ENCODE data around the gene JSRP1.
"Not testable (repeated sequence)": the region's sequence is repeated elsewhere in the genome, so short reads cannot be mapped to it uniquely, and the experiment has no call there.

JSRP1 gene

GRCh38 chr19:2289714-2290435 is 33.7 kb upstream of the JSRP1 start:
- Histone ChIP-seq H3K27ac (ENCODE audit: low read depth, low read length) (no peak overlapping the region), H3K27me3 (ENCODE audit: insufficient read depth, low read length) (peaks cover 83% of the 10 kb centered on the region), H3K4me1 (ENCODE audit: insufficient read depth, low read length) (no peaks in the 10 kb centered on the region), H3K9ac (ENCODE audit: low read depth, low read length) (peak overlapping the region; percentile 3; the same call in 1 of the 2 replicates), H3K4me3 (ENCODE audit: low read length) (peak overlapping the region; percentile 49), H3K36me3 (ENCODE audit: insufficient read depth, low read length) (no peaks in the 10 kb centered on the region), H3K9me3 (ENCODE audit: insufficient read depth, low read depth, low read length) (no peaks in the 10 kb centered on the region)
- 5% methylated on average over 74 of the region's 74 CpGs for WGBS

- Histone ChIP-seq H3K9me3 (ENCODE audit: insufficient read depth, low read depth, low read length) (no peaks in the 10 kb centered on the region), H3K4me3 (ENCODE audit: low read length) (no peak overlapping the region), H3K4me1 (ENCODE audit: insufficient read depth, low read length) (no peaks in the 10 kb centered on the region), H3K36me3 (ENCODE audit: insufficient read depth, low read length) (no peaks in the 10 kb centered on the region), H3K9ac (ENCODE audit: low read depth, low read length) (no peak overlapping the region), H3K27ac (ENCODE audit: low read depth, low read length) (no peak overlapping the region), H3K27me3 (ENCODE audit: insufficient read depth, low read length) (peaks cover 78% of the 10 kb centered on the region)
- WGBS = 75% methylated on average over 28 of the region's 28 CpGs
Observed at GRCh38 chr19:2288818-2289713, 32.8 kb upstream of the JSRP1 start.

GRCh38 chr19:2288338-2288817 is 32.2 kb upstream of the JSRP1 start:
- no peaks in the 10 kb centered on the region for H3K9me3 ChIP-seq (ENCODE audit: insufficient read depth, low read depth, low read length)
- H3K4me3 ChIP-seq (ENCODE audit: low read length) = no peak overlapping the region
- H3K9ac ChIP-seq (ENCODE audit: low read depth, low read length) = no peak overlapping the region
- peaks cover 71% of the 10 kb centered on the region for H3K27me3 ChIP-seq (ENCODE audit: insufficient read depth, low read length)
- no peak overlapping the region for H3K27ac ChIP-seq (ENCODE audit: low read depth, low read length)
- H3K36me3 ChIP-seq (ENCODE audit: insufficient read depth, low read length) = no peaks in the 10 kb centered on the region
- no peaks in the 10 kb centered on the region for H3K4me1 ChIP-seq (ENCODE audit: insufficient read depth, low read length)
- 87% methylated on average over 17 of the region's 17 CpGs for WGBS

GRCh38 chr19:2287585-2288337 is 31.5 kb upstream of the JSRP1 start:
- Histone ChIP-seq H3K9ac (ENCODE audit: low read depth, low read length) (no peak overlapping the region), H3K27ac (ENCODE audit: low read depth, low read length) (no peak overlapping the region), H3K27me3 (ENCODE audit: insufficient read depth, low read length) (peaks cover 73% of the 10 kb centered on the region), H3K9me3 (ENCODE audit: insufficient read depth, low read depth, low read length) (no peaks in the 10 kb centered on the region), H3K36me3 (ENCODE audit: insufficient read depth, low read length) (no peaks in the 10 kb centered on the region), H3K4me1 (ENCODE audit: insufficient read depth, low read length) (no peaks in the 10 kb centered on the region), H3K4me3 (ENCODE audit: low read length) (no peak overlapping the region)
- 85% methylated on average over 13 of the region's 13 CpGs for WGBS

- Histone ChIP-seq H3K4me3 (ENCODE audit: low read length) (no peak overlapping the region), H3K27me3 (ENCODE audit: insufficient read depth, low read length) (peaks cover 73% of the 10 kb centered on the region), H3K9me3 (ENCODE audit: insufficient read depth, low read depth, low read length) (no peaks in the 10 kb centered on the region), H3K36me3 (ENCODE audit: insufficient read depth, low read length) (no peaks in the 10 kb centered on the region), H3K4me1 (ENCODE audit: insufficient read depth, low read length) (no peaks in the 10 kb centered on the region), H3K27ac (ENCODE audit: low read depth, low read length) (no peak overlapping the region), H3K9ac (ENCODE audit: low read depth, low read length) (no peak overlapping the region)
- 85% methylated on average over 20 of the region's 20 CpGs for WGBS
Observed at GRCh38 chr19:2286402-2287140, 30.4 kb upstream of the JSRP1 start.

- WGBS = 93% methylated on average over 8 of the region's 8 CpGs
Observed at GRCh38 chr19:2283835-2284507, 27.8 kb upstream of the JSRP1 start.

GRCh38 chr19:2282862-2283237 is 26.6 kb upstream of the JSRP1 start:
- 69% methylated on average over 11 of the region's 11 CpGs for WGBS
- H3K4me3 ChIP-seq (ENCODE audit: low read length) = 0 out of 2 replicates have a peak overlapping the region, but pooled peaks have one; percentile 52
- no peaks in the 10 kb centered on the region for H3K4me1 ChIP-seq (ENCODE audit: insufficient read depth, low read length)
- H3K36me3 ChIP-seq (ENCODE audit: insufficient read depth, low read length) = no peaks in the 10 kb centered on the region
- H3K27ac ChIP-seq (ENCODE audit: low read depth, low read length) = no peak overlapping the region
- H3K9ac ChIP-seq (ENCODE audit: low read depth, low read length) = no peak overlapping the region
- H3K9me3 ChIP-seq (ENCODE audit: insufficient read depth, low read depth, low read length) = no peaks in the 10 kb centered on the region
- peaks cover 36% of the 10 kb centered on the region for H3K27me3 ChIP-seq (ENCODE audit: insufficient read depth, low read length)

More at GRCh38 chr19:2283835-2284507, 27.8 kb upstream of the JSRP1 start:
- H3K4me1 ChIP-seq (ENCODE audit: insufficient read depth, low read length) = no peaks in the 10 kb centered on the region
- H3K9me3 ChIP-seq (ENCODE audit: insufficient read depth, low read depth, low read length) = no peaks in the 10 kb centered on the region
- H3K36me3 ChIP-seq (ENCODE audit: insufficient read depth, low read length) = no peaks in the 10 kb centered on the region
- no peak overlapping the region for H3K4me3 ChIP-seq (ENCODE audit: low read length)
- peaks cover 48% of the 10 kb centered on the region for H3K27me3 ChIP-seq (ENCODE audit: insufficient read depth, low read length)
- no peak overlapping the region for H3K9ac ChIP-seq (ENCODE audit: low read depth, low read length)
- no peak overlapping the region for H3K27ac ChIP-seq (ENCODE audit: low read depth, low read length)

GRCh38 chr19:2282062-2282861 is 26.0 kb upstream of the JSRP1 start, which contains the start of gene PEAK3:
Gene PEAK3 (minus strand): TSS chr19:2282175. CDS start chr19:2280931, 1,244 bp downstream.
- no peak within 1 kb of the TSS for H3K9ac ChIP-seq (ENCODE audit: low read depth, low read length)
- peaks cover 30% of the 10 kb centered on the region for H3K27me3 ChIP-seq (ENCODE audit: insufficient read depth, low read length)
- H3K27ac ChIP-seq (ENCODE audit: low read depth, low read length) = no peak within 1 kb of the TSS
- H3K4me3 ChIP-seq (ENCODE audit: low read length) = peak within 1 kb of the TSS; percentile 52
- WGBS = 4% methylated on average over 38 of the region's 41 CpGs
- no peaks in the 10 kb centered on the region for H3K36me3 ChIP-seq (ENCODE audit: insufficient read depth, low read length)
- H3K9me3 ChIP-seq (ENCODE audit: insufficient read depth, low read depth, low read length) = no peaks in the 10 kb centered on the region
- H3K4me1 ChIP-seq (ENCODE audit: insufficient read depth, low read length) = no peaks in the 10 kb centered on the region

- Histone ChIP-seq H3K4me3 (ENCODE audit: low read length) (peak overlapping the region; percentile 52), H3K27me3 (ENCODE audit: insufficient read depth, low read length) (peaks cover 24% of the 10 kb centered on the region)
- H3K4me1 ChIP-seq (ENCODE audit: insufficient read depth, low read length); H3K27ac ChIP-seq (ENCODE audit: low read depth, low read length); H3K9ac ChIP-seq (ENCODE audit: low read depth, low read length); H3K36me3 ChIP-seq (ENCODE audit: insufficient read depth, low read length); H3K9me3 ChIP-seq (ENCODE audit: insufficient read depth, low read depth, low read length): not testable (repeated sequence)
- WGBS = 40% methylated on average over 15 of the region's 16 CpGs
Observed at GRCh38 chr19:2281265-2282061, 25.2 kb upstream of the JSRP1 start.

Data from HUES64 (cell line).